Retinal pigment epithelial cell (primary cell): Measurements from ENCODE around the gene SFTPB.

ENCODE experiments used
- DNase-seq: peaks from one replicate; pipeline ENCODE4 v3.0.0-alpha.2; 2010; ENCODE audit warnings: low read depth
- H3K4me3 ChIP-seq: 2 replicates; pipeline ENCODE4 v1.5.1; 2011; ENCODE audit warnings: mild to moderate bottlenecking, low read length, control low read depth, moderate library complexity
- CTCF ChIP-seq: conservative IDR thresholded peaks from 2 replicates; pipeline ENCODE4 v1.5.1; 2011; ENCODE audit warnings: low read depth, low read length, control low read depth, inconsistent platforms

Gene SFTPB

DNA sequence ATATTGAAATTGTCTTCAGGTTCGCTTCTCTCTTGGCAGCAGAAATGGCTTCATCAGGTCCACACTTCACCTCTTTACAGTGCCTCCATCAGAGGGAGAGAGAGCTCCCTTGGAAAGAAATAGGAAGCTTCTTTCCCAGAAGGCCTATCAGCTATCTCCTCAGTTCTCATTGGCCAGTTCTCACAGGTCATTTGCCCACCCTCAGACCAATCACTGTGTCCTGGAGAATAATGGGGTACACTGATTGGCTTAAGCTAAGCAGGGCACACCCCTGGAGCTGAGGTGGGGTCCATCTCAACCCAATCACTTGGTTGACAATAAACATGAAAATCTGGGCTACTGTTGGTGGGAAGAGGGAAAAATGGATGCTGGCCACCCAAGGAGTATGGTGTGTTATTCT, 31.3 kb upstream of the SFTPB start:
- H3K4me3 ChIP-seq: no peak overlapping the region
- DNase-seq: no peak
- TF ChIP-seq CTCF: no peak

GRCh38 chr2:85698880-85699254, 30.9 kb upstream of the SFTPB start:
- DNase-seq: no peak
- H3K4me3 ChIP-seq: no peak overlapping the region
- no peak for TF ChIP-seq CTCF

DNA sequence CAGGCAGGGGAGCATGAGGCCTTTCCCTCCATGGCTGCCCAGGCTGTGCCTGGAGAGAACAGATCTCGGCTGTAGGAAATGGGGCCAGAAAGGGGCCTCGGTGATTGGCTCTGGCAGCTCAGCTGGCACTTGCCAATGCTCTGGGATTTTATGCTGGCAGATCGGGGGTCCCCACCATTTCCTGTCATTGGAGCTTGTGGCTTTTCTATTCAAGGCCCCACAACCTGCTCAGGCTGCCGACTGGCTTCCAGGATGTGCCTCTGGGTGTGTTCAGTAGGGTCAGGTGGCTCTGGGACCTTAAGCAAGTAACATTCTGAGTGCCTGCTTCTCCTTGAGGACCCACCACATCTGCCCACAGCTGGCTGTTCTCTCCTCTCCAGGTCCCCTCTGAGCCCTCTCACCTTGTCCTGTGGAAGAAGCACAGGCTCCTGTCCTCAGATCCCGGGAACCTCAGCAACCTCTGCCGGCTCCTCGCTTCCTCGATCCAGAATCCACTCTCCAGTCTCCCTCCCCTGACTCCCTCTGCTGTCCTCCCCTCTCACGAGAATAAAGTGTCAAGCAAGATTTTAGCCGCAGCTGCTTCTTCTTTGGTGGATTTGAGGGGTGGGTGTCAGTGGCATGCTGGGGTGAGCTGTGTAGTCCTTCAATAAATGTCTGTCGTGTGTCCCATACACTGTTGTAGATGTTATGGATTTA, 30.3 kb upstream of the SFTPB start:
- no peak for DNase-seq
- H3K4me3 ChIP-seq: no peak overlapping the region
- TF ChIP-seq CTCF: no peak

- DNase-seq: no peak
- no peak overlapping the region for H3K4me3 ChIP-seq
Observed at GRCh38 chr2:85697716-85698115, 29.7 kb upstream of the SFTPB start.

GRCh38 chr2:85697096-85697495, 29.1 kb upstream of the SFTPB start:
- no peak for TF ChIP-seq CTCF
- no peak overlapping the region for H3K4me3 ChIP-seq
- no peak for DNase-seq

More at GRCh38 chr2:85697716-85698115, 29.7 kb upstream of the SFTPB start:
- TF ChIP-seq CTCF: no peak

GRCh38 chr2:85695691-85696668, 28.0 kb upstream of the SFTPB start:
- TF ChIP-seq CTCF: no peak
- DNase-seq: no peak
- H3K4me3 ChIP-seq: no peak overlapping the region

DNA sequence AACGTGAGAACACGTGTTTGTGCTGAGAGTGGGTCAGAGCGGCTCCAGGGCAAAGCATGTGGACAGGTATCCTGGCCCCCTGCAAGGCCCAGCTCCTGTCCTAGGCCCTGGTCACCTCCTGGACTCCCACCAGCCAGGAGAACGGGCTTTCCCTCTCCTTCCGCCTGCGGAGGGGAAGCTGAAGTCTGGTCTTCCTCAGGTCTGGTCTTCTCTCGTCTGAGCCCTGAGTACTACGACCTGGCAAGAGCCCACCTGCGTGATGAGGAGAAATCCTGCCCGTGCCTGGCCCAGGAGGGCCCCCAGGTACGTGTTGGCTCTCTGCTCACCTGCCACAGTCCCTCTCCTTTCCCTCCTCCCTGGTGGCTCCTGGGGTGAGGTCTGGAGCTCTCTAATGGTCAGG, 27.1 kb upstream of the SFTPB start:
- no peak overlapping the region for H3K4me3 ChIP-seq
- no peak for TF ChIP-seq CTCF
- DNase-seq: no peak
